Prostate gland (tissue), 2 donors: ENCODE measurements around the gene ZNF77. TPM values are rescaled to one million over a fixed set of nuclear protein-coding genes. Genes with fewer than 3 reads are reported as not detected.
"Not testable (repeated sequence)": the region's sequence is repeated elsewhere in the genome, so short reads cannot be mapped to it uniquely, and the experiment has no call there.

Experiments used
- DNase-seq: peaks from one replicate; pipeline ENCODE4 v3.0.0-alpha.2; 2019; ENCODE audit warnings: low spot score
- H3K27ac ChIP-seq, 2 donors: fragments of 200-600 bp; sonication (generic); 2 replicates each; pipeline ENCODE4 v1.5.1; 2017 to 2019
- H3K27me3 ChIP-seq: fragments of 200-600 bp; sonication (generic); replicated peaks from 2 replicates; pipeline ENCODE4 v1.5.1; 2019; ENCODE audit not compliant: insufficient read depth
- H3K36me3 ChIP-seq, 2 donors: fragments of 200-600 bp; sonication (generic); 1 replicate in 1 of 2; 2 replicates in 1 of 2; pipeline versions ENCODE4 v1.5.1 to v1.8.1; 2017 to 2019
- H3K4me1 ChIP-seq: fragments of 200-600 bp; sonication (generic); replicated peaks from 2 replicates; pipeline ENCODE4 v1.5.1; 2019
- H3K4me3 ChIP-seq, 2 donors: fragments of 200-600 bp; sonication (generic); 2 replicates each; pipeline ENCODE4 v1.5.1; 2017 to 2019
- H3K9me3 ChIP-seq: fragments of 200-600 bp; sonication (generic); 2 replicates; pipeline ENCODE4 v1.5.1; 2017
- CTCF ChIP-seq, 4 experiments: fragments of 200-600 bp in 2 of 4; fragments of 450-650 bp in 2 of 4; sonication (generic) in 2 of 4; IDR thresholded peaks; 1 replicate in 3 of 4; 2 replicates in 1 of 4; pipeline ENCODE4 v1.5.1; 2016 to 2019; ENCODE audit warnings: antibody characterized with exemption in 4 of 4, mild to moderate bottlenecking in 2 of 4, moderate library complexity in 2 of 4
- POLR2A ChIP-seq: fragments of 450-650 bp; IDR thresholded peaks from one replicate; pipeline ENCODE4 v1.6.1; 2016; ENCODE audit warnings: antibody characterized with exemption, mild to moderate bottlenecking
- POLR2AphosphoS5 ChIP-seq: sonication (generic); formaldehyde crosslinking; IDR thresholded peaks from one replicate; pipeline ENCODE4 v1.6.1; 2017; ENCODE audit warnings: antibody characterized with exemption
- WGBS: methylation state at CpG from one replicate; pipeline ENCODE4 v1.1.5; 2018; 5-methylcytosine and 5-hydroxymethylcytosine counted together
- intact Hi-C: fragments of 100-400 bp; cut with DNase I; formaldehyde crosslinking; loops from one replicate; pipeline ENCODE4 v1.14.2; 2022
- total RNA-seq, 2 donors: library from RNA; depleted of rRNA; stranded (reverse); fragments of >200 nt; gene quantifications; one replicate each; pipeline ENCODE4 v1.1.0, GENCODE V29; 2016

The ZNF77 gene
- total RNA-seq, 2 donors from 2014 or later: 2.8 to 6.6 TPM

GRCh38 chr19:2942928-2943640 lies 1.7 kb downstream of the ZNF77 start:
- H3K9me3 ChIP-seq: no peaks in the 10 kb centered on the region
- H3K4me3 ChIP-seq: no peak overlapping the region
- H3K27me3 ChIP-seq: no peaks in the 10 kb centered on the region
- DNase-seq: no peak
- no peak overlapping the region for H3K27ac ChIP-seq
- 79% methylated on average over 14 of the region's 14 CpGs for WGBS
- TF ChIP-seq POLR2AphosphoS5 (no peak), POLR2A (no peak), CTCF (IDR thresholded peaks at IDR 0.05) (no peak)
- no peaks in the 10 kb centered on the region for H3K4me1 ChIP-seq
- H3K36me3 ChIP-seq: no peaks in the 10 kb centered on the region
- intact Hi-C loops: no loop called here

GRCh38 chr19:2935863-2936262 lies 8.9 kb downstream of the ZNF77 start:
- H3K9me3 ChIP-seq, DNase-seq, H3K4me1 ChIP-seq, H3K27me3 ChIP-seq, H3K4me3 ChIP-seq, intact Hi-C loops, H3K27ac ChIP-seq: not testable (repeated sequence)
- H3K36me3 ChIP-seq: peaks cover 7 to 12% of the 10 kb centered on the region in 2 donors
- WGBS: 94% methylated on average over 4 of the region's 4 CpGs

- no peak for TF ChIP-seq POLR2A
- TF ChIP-seq CTCF (IDR thresholded peaks at IDR 0.05): no peak
- no peak for DNase-seq
- H3K4me1 ChIP-seq: no peaks in the 10 kb centered on the region
- peaks cover 7 to 12% of the 10 kb centered on the region in 2 donors for H3K36me3 ChIP-seq
- intact Hi-C loops: no loop called here
- no peak overlapping the region for H3K27ac ChIP-seq
- 97% methylated on average over 18 of the region's 18 CpGs for WGBS
- H3K4me3 ChIP-seq: no peak overlapping the region
- no peaks in the 10 kb centered on the region for H3K9me3 ChIP-seq
- H3K27me3 ChIP-seq: no peaks in the 10 kb centered on the region
These were observed 11.3 kb downstream of the ZNF77 start for GRCh38 chr19:2933490-2933910.

GRCh38 chr19:2927032-2927430 lies 17.7 kb downstream of the ZNF77 start:
- TF ChIP-seq POLR2AphosphoS5 (no peak), CTCF (IDR thresholded peaks at IDR 0.05) (no peak), POLR2A (no peak)
- DNase-seq: no peak
- no peaks in the 10 kb centered on the region for H3K9me3 ChIP-seq
- no peaks in the 10 kb centered on the region for H3K36me3 ChIP-seq
- 88% methylated on average over 18 of the region's 18 CpGs for WGBS
- no peak overlapping the region for H3K4me3 ChIP-seq
- intact Hi-C loops: no loop called here
- H3K4me1 ChIP-seq: peaks cover 6% of the 10 kb centered on the region
- no peaks in the 10 kb centered on the region for H3K27me3 ChIP-seq
- H3K27ac ChIP-seq: no peak overlapping the region

- no peak overlapping the region for H3K27ac ChIP-seq
- no peaks in the 10 kb centered on the region for H3K36me3 ChIP-seq
- H3K4me3 ChIP-seq: no peak overlapping the region
- no peaks in the 10 kb centered on the region for H3K9me3 ChIP-seq
- intact Hi-C loops: no loop called here
- peaks cover 6% of the 10 kb centered on the region for H3K4me1 ChIP-seq
- DNase-seq: no peak
- WGBS: 86% methylated on average over 38 of the region's 53 CpGs
- H3K27me3 ChIP-seq: no peaks in the 10 kb centered on the region
- TF ChIP-seq CTCF (IDR thresholded peaks at IDR 0.05): no peak
- TF ChIP-seq POLR2A: no peak
- TF ChIP-seq POLR2AphosphoS5: no peak
These were observed 18.3 kb downstream of the ZNF77 start for GRCh38 chr19:2926341-2927031.
